CD14-positive monocyte (primary cell): ENCODE results near the gene ZGLP1. TPM values are rescaled to one million over a fixed set of nuclear protein-coding genes. Genes with fewer than 3 reads are reported as not detected.
A peak's percentile ranks its signal among the peaks of the same experiment; 100 is the strongest.

Experiments
- DNase-seq, 3 donors: peaks; one replicate each; pipeline ENCODE4 v3.0.0-alpha.2; 2011 to 2022
- H2AFZ ChIP-seq: 2 replicates; pipeline ENCODE4 v1.6.0; 2012; ENCODE audit warnings: mild to moderate bottlenecking, low read depth, low read length, inconsistent platforms; ENCODE audit not compliant: insufficient read depth, poor library complexity, severe bottlenecking
- H3K27ac ChIP-seq, 2 donors: 1 replicate in 1 of 2; 2 replicates in 1 of 2; pipeline ENCODE4 v1.5.1; 2012 to 2013; ENCODE audit warnings: low read length in 2 of 2, control low read depth in 1 of 2, inconsistent platforms in 1 of 2, low read depth in 1 of 2, mild to moderate bottlenecking in 1 of 2
- H3K27me3 ChIP-seq, 2 donors: one replicate each; pipeline versions ENCODE4 v1.6.0 to v1.6.1; 2011 to 2013; ENCODE audit warnings: low read length in 2 of 2; ENCODE audit not compliant: control insufficient read depth in 2 of 2, insufficient read depth in 2 of 2
- H3K36me3 ChIP-seq, 2 donors: replicated peaks in 1 of 2; 1 replicate in 1 of 2; 2 replicates in 1 of 2; pipeline versions ENCODE4 v1.5.1 to v1.6.1; 2012 to 2013; ENCODE audit warnings: low read length in 2 of 2, control low read depth in 1 of 2, inconsistent platforms in 1 of 2, mild to moderate bottlenecking in 1 of 2; ENCODE audit not compliant: insufficient read depth in 2 of 2, control insufficient read depth in 1 of 2
- H3K4me1 ChIP-seq, 2 donors: 1 replicate in 1 of 2; 2 replicates in 1 of 2; pipeline versions ENCODE4 v1.5.1 to v1.6.1; 2012 to 2013; ENCODE audit warnings: low read length in 2 of 2, control low read depth in 1 of 2, inconsistent platforms in 1 of 2, mild to moderate bottlenecking in 1 of 2, moderate library complexity in 1 of 2; ENCODE audit not compliant: insufficient read depth in 2 of 2, control insufficient read depth in 1 of 2
- H3K4me2 ChIP-seq: replicated peaks from 2 replicates; pipeline ENCODE3; 2012; ENCODE audit warnings: low read length, moderate library complexity, mild to moderate bottlenecking; ENCODE audit not compliant: poor library complexity, severe bottlenecking; ENCODE audit errors: extremely low read depth
- H3K4me3 ChIP-seq, 3 experiments: fragments of 200-600 bp in 1 of 3; sonication (generic) in 1 of 3; replicated peaks in 1 of 3; 1 replicate in 2 of 3; 2 replicates in 1 of 3; pipeline ENCODE4 v1.5.1; 2011 to 2013; ENCODE audit warnings: low read length in 3 of 3, mild to moderate bottlenecking in 3 of 3, control low read depth in 2 of 3, low read depth in 2 of 3, inconsistent platforms in 1 of 3, moderate library complexity in 1 of 3
- H3K79me2 ChIP-seq: 2 replicates; pipeline ENCODE4 v1.6.0; 2012; ENCODE audit warnings: mild to moderate bottlenecking, control low read depth, inconsistent platforms, low read length, moderate library complexity; ENCODE audit not compliant: insufficient read depth
- H3K9ac ChIP-seq: 2 replicates; pipeline ENCODE4 v1.6.0; 2017; ENCODE audit warnings: low read length, mild to moderate bottlenecking; ENCODE audit not compliant: insufficient read depth, poor library complexity, severe bottlenecking
- H3K9me3 ChIP-seq, 2 donors: replicated peaks in 1 of 2; 1 replicate in 1 of 2; 2 replicates in 1 of 2; pipeline versions ENCODE4 v1.5.1 to v1.6.1; 2012 to 2013; ENCODE audit warnings: low read length in 2 of 2, control low read depth in 1 of 2; ENCODE audit not compliant: control insufficient read depth in 1 of 2, insufficient read depth in 1 of 2
- H4K20me1 ChIP-seq: 2 replicates; pipeline ENCODE4 v1.6.0; 2012; ENCODE audit warnings: mild to moderate bottlenecking, low read length, control low read depth, moderate library complexity; ENCODE audit not compliant: insufficient read depth
- H3K27ac Mint-ChIP-seq, 7 donors: one replicate each; pipeline ENCODE4 v1.8.0; 2020; ENCODE audit warnings: mild to moderate bottlenecking in 7 of 7, mixed read lengths in 7 of 7, moderate library complexity in 6 of 7, inconsistent platforms in 2 of 7
- H3K27me3 Mint-ChIP-seq, 3 donors: one replicate each; pipeline ENCODE4 v1.8.0; 2021 to 2022; ENCODE audit warnings: low read depth in 3 of 3, mild to moderate bottlenecking in 3 of 3, mixed read lengths in 3 of 3, moderate library complexity in 3 of 3, inconsistent platforms in 1 of 3
- H3K36me3 Mint-ChIP-seq, 2 donors: one replicate each; pipeline ENCODE4 v1.8.0; 2020; ENCODE audit warnings: mixed read lengths in 2 of 2, inconsistent platforms in 1 of 2, mild to moderate bottlenecking in 1 of 2
- H3K4me1 Mint-ChIP-seq: one replicate; pipeline ENCODE4 v1.8.0; 2020; ENCODE audit warnings: mild to moderate bottlenecking, mixed read lengths
- H3K4me3 Mint-ChIP-seq, 2 donors: one replicate each; pipeline ENCODE4 v1.8.0; 2020; ENCODE audit warnings: mild to moderate bottlenecking in 2 of 2, mixed read lengths in 2 of 2, moderate library complexity in 1 of 2
- H3K9me3 Mint-ChIP-seq, 7 donors: one replicate each; pipeline ENCODE4 v1.8.0; 2020 to 2022; ENCODE audit warnings: mixed read lengths in 7 of 7, mild to moderate bottlenecking in 6 of 7, moderate library complexity in 6 of 7, inconsistent platforms in 2 of 7
- WGBS: methylation state at CpG from one replicate; pipeline ENCODE4 v1.1.5; 2013; ENCODE audit warnings: missing lambda C conversion rate; ENCODE audit not compliant: insufficient coverage; 5-methylcytosine and 5-hydroxymethylcytosine counted together
- intact Hi-C, 2 donors: fragments of 100-400 bp; cut with micrococcal nuclease; formaldehyde crosslinking; loops; one replicate each; pipeline versions ENCODE4 v1.15.0 to v1.15.1; 2023
- polyA plus RNA-seq, 3 donors: library from polyadenylated mRNA; depleted of rRNA in 1 of 3; unstranded in 2 of 3; stranded (reverse) in 1 of 3; fragments of 300-500 nt in 2 of 3; fragments of >200 nt in 1 of 3; fragmentation: Illumina TruSeq in 2 of 3; gene quantifications; 1 replicate in 2 of 3; 2 replicates in 1 of 3; pipeline ENCODE4 v1.2.3, GENCODE V29; 2012 to 2021
- small RNA-seq: library from RNA; depleted of rRNA; stranded (forward); fragments of <200 nt; gene quantifications from one replicate; pipeline ENCODE3, GENCODE V24; 2012; ENCODE audit warnings: low read depth; ENCODE audit not compliant: insufficient read length
- TF ChIP-seq, protein P1 (sequence below): fragments of 200-600 bp; IDR thresholded peaks from one replicate; pipeline ENCODE4 v1.8.0; 2022; ENCODE audit warnings: antibody characterized with exemption, mild to moderate bottlenecking

Gene ZGLP1
- polyA plus RNA-seq, 3 donors: 3.5 to 11.7 (median 9.4) TPM

DNA sequence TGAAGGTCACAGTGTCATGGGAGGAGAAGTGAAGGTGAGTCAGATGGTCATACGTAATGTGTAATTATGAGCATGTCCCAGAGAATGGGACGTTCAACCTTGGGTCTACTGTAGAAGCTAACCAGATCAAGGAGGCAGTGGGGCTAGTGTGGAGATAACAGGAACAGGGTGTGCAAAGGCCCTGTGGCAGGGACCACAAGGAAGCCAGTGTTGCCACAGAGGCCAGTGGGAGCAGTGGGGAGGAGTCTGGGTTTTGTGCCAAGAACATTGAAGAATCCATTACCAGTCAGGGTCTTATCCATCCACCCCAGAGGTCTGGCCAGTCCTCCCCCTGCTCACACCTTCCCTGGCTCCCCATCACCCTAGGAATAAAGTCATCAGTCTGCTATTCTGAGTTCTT, 54.3 kb downstream of the ZGLP1 start:
- H3K27ac ChIP-seq: no peak overlapping the region
- DNase-seq: no peak
- H3K9me3 Mint-ChIP-seq: peaks cover 0 to 2% (median 0%) of the 10 kb centered on the region in 7 donors
- no peak overlapping the region for H3K4me2 ChIP-seq
- intact Hi-C loops: no loop called here
- no peaks in the 10 kb centered on the region for H3K27me3 ChIP-seq
- TF ChIP-seq, protein P1, sequence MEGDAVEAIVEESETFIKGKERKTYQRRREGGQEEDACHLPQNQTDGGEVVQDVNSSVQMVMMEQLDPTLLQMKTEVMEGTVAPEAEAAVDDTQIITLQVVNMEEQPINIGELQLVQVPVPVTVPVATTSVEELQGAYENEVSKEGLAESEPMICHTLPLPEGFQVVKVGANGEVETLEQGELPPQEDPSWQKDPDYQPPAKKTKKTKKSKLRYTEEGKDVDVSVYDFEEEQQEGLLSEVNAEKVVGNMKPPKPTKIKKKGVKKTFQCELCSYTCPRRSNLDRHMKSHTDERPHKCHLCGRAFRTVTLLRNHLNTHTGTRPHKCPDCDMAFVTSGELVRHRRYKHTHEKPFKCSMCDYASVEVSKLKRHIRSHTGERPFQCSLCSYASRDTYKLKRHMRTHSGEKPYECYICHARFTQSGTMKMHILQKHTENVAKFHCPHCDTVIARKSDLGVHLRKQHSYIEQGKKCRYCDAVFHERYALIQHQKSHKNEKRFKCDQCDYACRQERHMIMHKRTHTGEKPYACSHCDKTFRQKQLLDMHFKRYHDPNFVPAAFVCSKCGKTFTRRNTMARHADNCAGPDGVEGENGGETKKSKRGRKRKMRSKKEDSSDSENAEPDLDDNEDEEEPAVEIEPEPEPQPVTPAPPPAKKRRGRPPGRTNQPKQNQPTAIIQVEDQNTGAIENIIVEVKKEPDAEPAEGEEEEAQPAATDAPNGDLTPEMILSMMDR: no peak
- H2AFZ ChIP-seq: no peak overlapping the region
- H3K4me1 Mint-ChIP-seq: peaks cover 13% of the 10 kb centered on the region
- no peak overlapping the region for H3K9ac ChIP-seq
- 100% methylated on average over 2 of the region's 2 CpGs for whole genome bisulfite sequencing
- H3K4me1 ChIP-seq: peaks cover 13 to 23% of the 10 kb centered on the region in 2 donors
- H3K36me3 ChIP-seq: peaks cover 49 to 55% of the 10 kb centered on the region in 2 donors
- no peaks in the 10 kb centered on the region for H3K9me3 ChIP-seq
- no peak overlapping the region for H3K4me3 Mint-ChIP-seq
- peak overlapping the region in 2 of 7 donors; percentile 27 to 57 for H3K27ac Mint-ChIP-seq
- no peak overlapping the region for H3K4me3 ChIP-seq
- peaks cover 45 to 61% of the 10 kb centered on the region in 2 donors for H3K36me3 Mint-ChIP-seq
- peaks cover 14% of the 10 kb centered on the region for H4K20me1 ChIP-seq
- H3K79me2 ChIP-seq: peaks cover 20% of the 10 kb centered on the region
- no peaks in the 10 kb centered on the region for H3K27me3 Mint-ChIP-seq

Small RNA genes lying within 50 kb of the gene (small RNA-seq; reads per million reads assigned to genes)
- gene AC011511.1: not detected
- not detected for gene AC011511.4

Other genes starting within 250 kb of the ZGLP1 start
- gene SHFL, start 223.5 kb downstream of the ZGLP1 start, polyA plus RNA-seq: 100 to 1,000 TPM in 1 of 3 donors, 10 to 100 TPM in 2; 12.6 to 106 (median 17.6) TPM
- 1 to 10 TPM in 1 of 3 donors, not detected in 2; 2.1 TPM for gene ANGPTL6, start 207.1 kb downstream of the ZGLP1 start, polyA plus RNA-seq
- 10 to 100 TPM in 1 of 3 donors, 1 to 10 TPM in 2; 7.2 to 26.2 (median 7.6) TPM for gene PPAN, start 203.5 kb downstream of the ZGLP1 start, polyA plus RNA-seq
- gene P2RY11, start 198.1 kb downstream of the ZGLP1 start, polyA plus RNA-seq: 1 to 10 TPM in 1 of 3 donors, under 1 TPM in 2; 0.50 to 10.0 (median 0.69) TPM
- 100 to 1,000 TPM; 148 to 368 (median 166) TPM for gene EIF3G, start 189.9 kb downstream of the ZGLP1 start, polyA plus RNA-seq
- 10 to 100 TPM; 17.6 to 72.5 (median 19.0) TPM for gene DNMT1, start 114.9 kb downstream of the ZGLP1 start, polyA plus RNA-seq
- 1 to 10 TPM in 1 of 3 donors, under 1 TPM in 2; 0.40 to 2.0 (median 0.55) TPM for gene S1PR2, start 78.5 kb downstream of the ZGLP1 start, polyA plus RNA-seq
- 10 to 100 TPM; 20.4 to 40.2 (median 22.7) TPM for gene MRPL4, start 57.6 kb downstream of the ZGLP1 start, polyA plus RNA-seq
- gene ICAM1, start 38.7 kb downstream of the ZGLP1 start, polyA plus RNA-seq: 100 to 1,000 TPM in 1 of 3 donors, 10 to 100 TPM in 2; 21.6 to 118 (median 40.8) TPM
- 10 to 100 TPM in 2 of 3 donors, 1 to 10 TPM in 1; 5.5 to 17.3 (median 11.2) TPM for gene ICAM4, start 22.9 kb downstream of the ZGLP1 start, polyA plus RNA-seq
- gene ICAM5, start 19.9 kb downstream of the ZGLP1 start, polyA plus RNA-seq: 1 to 10 TPM in 1 of 3 donors, under 1 TPM in 1, not detected in 1; 0.21 to 2.1 TPM
- 1 to 10 TPM; 5.5 to 6.8 (median 6.7) TPM for gene FDX2, start 6.2 kb upstream of the ZGLP1 start, polyA plus RNA-seq
- 10 to 100 TPM in 1 of 3 donors, 1 to 10 TPM in 2; 6.0 to 20.7 (median 9.0) TPM for gene RAVER1, start 23.7 kb upstream of the ZGLP1 start, polyA plus RNA-seq
- 100 to 1,000 TPM; 189 to 234 (median 198) TPM for gene ICAM3, start 29.8 kb upstream of the ZGLP1 start, polyA plus RNA-seq
- 100 to 1,000 TPM in 2 of 3 donors, 10 to 100 TPM in 1; 82.9 to 441 (median 113) TPM for gene TYK2, start 70.8 kb upstream of the ZGLP1 start, polyA plus RNA-seq
- 100 to 1,000 TPM in 1 of 3 donors, 10 to 100 TPM in 2; 49.3 to 575 (median 54.9) TPM for gene CDC37, start 93.7 kb upstream of the ZGLP1 start, polyA plus RNA-seq
- 10 to 100 TPM in 1 of 3 donors, 1 to 10 TPM in 2; 4.7 to 14.8 (median 5.8) TPM for gene PDE4A, start 110.7 kb upstream of the ZGLP1 start, polyA plus RNA-seq
- gene KEAP1, start 193.5 kb upstream of the ZGLP1 start, polyA plus RNA-seq: 10 to 100 TPM; 26.0 to 32.6 (median 26.1) TPM
- under 1 TPM in 2 of 3 donors, not detected in 1; 0.18 to 0.46 TPM for gene S1PR5, start 207.6 kb upstream of the ZGLP1 start, polyA plus RNA-seq
- 10 to 100 TPM; 10.7 to 52.8 (median 11.9) TPM for gene ATG4D, start 234.1 kb upstream of the ZGLP1 start, polyA plus RNA-seq